GM12892 (cell line): Measurements from ENCODE around the gene LARP6.

Experiments
- POLR2A ChIP-seq: IDR thresholded peaks from 2 replicates; pipeline ENCODE4 v1.6.1; 2011; ENCODE audit warnings: low read depth, low read length, control low read depth
- POLR2AphosphoS5 ChIP-seq: IDR thresholded peaks from 2 replicates; pipeline ENCODE4 v1.6.1; 2011; ENCODE audit warnings: low read depth, low read length, control low read depth

- TF ChIP-seq POLR2A = no peak
- TF ChIP-seq POLR2AphosphoS5 = no peak
Measured at GRCh38 chr15:70792171-70792573, 61.8 kb downstream of the LARP6 start.
